Measurements from ENCODE around the gene LDHAL6B.
A peak's percentile ranks its signal among the peaks of the same experiment; 100 is the strongest.
"Not testable (repeated sequence)": the region's sequence is repeated elsewhere in the genome, so short reads cannot be mapped to it uniquely, and the experiment has no call there.

LDHAL6B gene

DNA sequence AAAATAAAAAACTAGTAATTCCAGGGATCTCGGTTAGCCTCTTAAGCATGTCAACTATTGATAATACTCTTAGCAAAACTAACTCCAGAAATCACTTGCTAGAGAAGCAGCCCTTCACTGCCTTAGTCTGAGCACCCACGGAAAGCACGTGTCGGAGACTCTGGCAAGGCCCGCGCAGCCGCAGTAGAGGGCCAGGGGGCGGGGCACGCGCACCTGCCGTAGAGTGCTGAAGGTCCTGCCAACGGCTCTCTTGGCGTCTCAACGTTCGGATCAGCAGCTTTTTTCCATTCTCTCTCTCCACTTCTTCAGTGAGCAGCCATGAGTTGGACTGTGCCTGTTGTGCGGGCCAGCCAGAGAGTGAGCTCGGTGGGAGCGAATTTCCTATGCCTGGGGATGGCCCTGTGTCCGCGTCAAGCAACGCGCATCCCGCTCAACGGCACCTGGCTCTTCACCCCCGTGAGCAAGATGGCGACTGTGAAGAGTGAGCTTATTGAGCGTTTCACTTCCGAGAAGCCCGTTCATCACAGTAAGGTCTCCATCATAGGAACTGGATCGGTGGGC lies at the start of gene LDHAL6B:
Gene LDHAL6B, plus strand, starts transcription at position 221 of the 561 bp plus-strand sequence. Its CDS starts 98 bp downstream, at position 319.
- ATAC-seq, result no peak

DNA sequence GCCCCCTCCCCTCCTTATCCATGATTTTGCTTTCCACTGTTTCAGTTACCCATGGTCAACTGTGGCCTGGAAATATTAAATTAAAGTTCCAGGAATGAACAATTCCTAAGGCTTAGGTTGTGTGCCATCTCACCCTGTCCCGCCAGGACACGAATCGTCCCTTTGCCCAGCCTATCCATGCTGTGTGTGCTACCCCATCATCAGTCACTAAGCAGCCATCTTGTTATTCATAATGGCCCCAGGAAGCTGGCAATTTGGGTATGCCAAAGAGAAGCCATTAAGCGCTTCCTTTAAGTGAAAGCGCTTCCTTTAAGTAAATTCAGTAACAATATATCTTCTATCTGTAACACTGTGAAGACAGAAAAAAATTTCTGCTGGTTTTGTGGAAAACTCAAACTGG lies 49.2 kb upstream of the LDHAL6B start:
- no peak for ATAC-seq

DNA sequence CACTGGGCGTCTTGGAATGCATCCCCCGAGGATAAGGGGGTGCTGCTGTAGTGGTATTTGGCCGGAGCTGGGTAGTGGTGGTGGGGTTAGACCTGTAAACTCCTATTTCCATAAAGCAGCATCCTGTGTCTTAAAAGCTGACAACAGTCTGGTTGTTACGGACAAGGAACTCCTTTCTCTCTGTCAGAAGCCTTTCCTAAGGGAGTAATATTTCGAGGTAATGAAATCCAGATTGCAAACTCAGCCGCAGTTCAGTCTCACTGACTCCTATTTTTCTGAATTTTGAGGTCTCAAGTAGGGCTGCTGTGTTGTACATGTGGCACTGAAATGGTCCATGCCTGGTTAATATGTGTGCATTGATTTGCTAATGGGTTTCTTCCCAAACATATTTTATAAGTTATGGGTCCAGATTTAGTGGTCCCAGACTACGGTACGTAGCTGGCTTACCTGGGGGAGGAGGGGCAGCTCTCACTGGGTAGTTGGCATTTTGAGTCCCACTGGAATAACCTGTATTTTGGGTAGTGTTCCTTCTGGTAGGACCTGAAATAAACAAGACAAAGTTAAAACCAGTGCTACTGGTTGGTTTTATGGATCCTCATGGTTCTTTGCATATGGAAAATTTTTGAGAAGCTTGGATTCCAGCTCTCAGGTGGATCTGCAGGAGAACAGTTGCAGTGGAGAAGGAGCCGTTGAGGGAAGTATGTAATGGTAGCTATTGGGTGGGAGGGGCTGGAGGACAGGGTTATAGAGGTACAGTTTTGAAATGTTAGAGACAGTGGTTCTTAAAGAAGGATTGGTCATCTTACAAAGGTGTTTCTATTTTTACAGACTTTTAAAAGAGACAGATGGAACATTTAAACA lies 48.6 kb upstream of the LDHAL6B start:
- no peak for ATAC-seq

- no peak for ATAC-seq
Observed at GRCh38 chr15:59158701-59159034, 48.0 kb upstream of the LDHAL6B start.

DNA sequence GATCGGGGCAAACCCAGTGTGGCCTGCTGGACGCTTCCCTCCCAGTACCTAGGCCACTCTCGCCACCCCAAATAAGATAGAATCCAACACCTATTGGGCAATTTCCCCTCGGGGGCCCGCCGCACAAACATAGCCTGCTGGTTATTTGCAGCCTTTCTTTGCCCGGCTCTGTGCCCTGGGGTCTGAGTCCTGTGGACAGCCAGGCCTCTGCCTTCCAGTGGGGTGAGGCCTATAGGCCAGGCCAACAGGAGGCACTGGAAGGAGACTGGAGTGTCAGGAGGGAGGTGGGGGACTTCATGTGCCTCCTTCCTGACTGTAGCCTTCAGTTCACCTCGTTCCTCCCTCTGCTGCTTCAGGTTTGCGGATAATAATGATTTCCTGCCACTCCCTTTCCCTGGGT lies 47.4 kb upstream of the LDHAL6B start:
- no peak for ATAC-seq

DNA sequence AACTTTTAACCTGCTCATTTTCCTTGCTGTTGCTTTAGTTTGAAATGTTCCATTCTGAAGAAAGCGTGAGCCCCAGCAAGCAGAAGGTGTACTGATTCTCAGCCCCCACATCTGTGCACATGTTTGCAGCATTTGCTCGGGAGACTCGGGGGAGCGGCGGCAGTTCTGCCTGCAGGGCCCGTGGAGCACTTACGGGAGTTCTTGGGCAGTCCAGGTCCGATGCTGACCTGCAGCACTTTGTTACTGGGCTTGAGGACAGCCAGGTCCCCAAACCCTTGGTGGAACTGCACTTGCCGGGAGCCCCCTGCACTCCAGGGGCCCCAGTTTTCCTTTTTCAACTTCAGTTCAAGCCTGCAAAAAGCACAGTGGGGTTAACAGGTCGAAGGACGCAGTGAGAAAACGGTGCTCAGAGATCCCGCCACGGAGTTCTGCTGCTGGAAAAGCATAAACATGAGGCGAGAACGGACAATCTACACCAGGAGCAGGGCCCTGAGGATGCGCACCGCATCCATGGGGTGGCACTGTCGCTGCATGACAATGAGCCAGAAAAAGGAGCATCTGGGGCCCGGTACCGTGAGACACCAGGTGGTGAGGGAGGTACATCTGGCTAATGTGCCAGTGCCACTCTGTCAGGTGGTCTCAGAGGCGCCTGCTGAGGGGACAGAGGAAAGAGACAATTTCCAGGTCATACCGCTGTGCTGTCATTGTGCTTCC lies 45.6 kb upstream of the LDHAL6B start:
- no peak for ATAC-seq

GRCh38 chr15:59162080-59162479 lies 44.6 kb upstream of the LDHAL6B start:
- not testable (repeated sequence) for ATAC-seq

GRCh38 chr15:59165726-59166125 lies 40.9 kb upstream of the LDHAL6B start:
- ATAC-seq, result no peak

- no peak for ATAC-seq
Observed at GRCh38 chr15:59166166-59166565, 40.5 kb upstream of the LDHAL6B start.

DNA sequence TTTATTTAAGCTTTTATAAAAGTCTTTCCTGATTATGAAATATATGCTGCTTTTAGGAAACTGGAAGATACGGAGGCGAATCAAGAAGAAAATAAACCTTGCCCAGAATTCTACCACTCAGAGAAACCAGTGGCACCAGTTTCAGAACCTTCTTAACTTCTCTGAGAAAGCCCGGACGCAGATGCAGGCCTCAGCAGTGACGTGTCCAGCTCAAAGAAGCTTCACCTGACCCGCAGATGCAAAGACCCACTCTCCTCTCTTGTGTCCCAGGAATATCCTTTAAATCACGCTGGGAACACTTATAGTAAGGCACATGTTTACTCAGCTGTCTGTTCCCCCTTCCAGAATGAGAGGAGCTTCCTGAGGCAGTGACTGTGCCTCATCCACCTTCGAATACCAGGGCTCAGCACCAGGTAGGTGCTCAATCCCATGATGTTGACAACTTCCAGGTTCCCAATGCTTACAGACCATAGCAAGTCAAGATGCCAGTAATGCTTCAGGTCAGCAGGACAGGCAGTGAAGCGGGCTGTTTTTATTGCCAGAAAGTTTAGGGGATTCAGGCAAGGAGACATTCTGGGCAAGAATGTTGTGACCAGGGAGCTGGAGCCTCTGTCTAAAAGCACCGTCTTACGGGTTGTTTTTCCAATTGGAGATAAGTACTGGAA lies 39.9 kb upstream of the LDHAL6B start:
- ATAC-seq, result no peak

GRCh38 chr15:59168536-59168935 lies 38.1 kb upstream of the LDHAL6B start:
- no peak for ATAC-seq

- peak in 1 of 2 donors; percentile 30 for ATAC-seq
Observed at GRCh38 chr15:59169251-59169708, 37.4 kb upstream of the LDHAL6B start.

DNA sequence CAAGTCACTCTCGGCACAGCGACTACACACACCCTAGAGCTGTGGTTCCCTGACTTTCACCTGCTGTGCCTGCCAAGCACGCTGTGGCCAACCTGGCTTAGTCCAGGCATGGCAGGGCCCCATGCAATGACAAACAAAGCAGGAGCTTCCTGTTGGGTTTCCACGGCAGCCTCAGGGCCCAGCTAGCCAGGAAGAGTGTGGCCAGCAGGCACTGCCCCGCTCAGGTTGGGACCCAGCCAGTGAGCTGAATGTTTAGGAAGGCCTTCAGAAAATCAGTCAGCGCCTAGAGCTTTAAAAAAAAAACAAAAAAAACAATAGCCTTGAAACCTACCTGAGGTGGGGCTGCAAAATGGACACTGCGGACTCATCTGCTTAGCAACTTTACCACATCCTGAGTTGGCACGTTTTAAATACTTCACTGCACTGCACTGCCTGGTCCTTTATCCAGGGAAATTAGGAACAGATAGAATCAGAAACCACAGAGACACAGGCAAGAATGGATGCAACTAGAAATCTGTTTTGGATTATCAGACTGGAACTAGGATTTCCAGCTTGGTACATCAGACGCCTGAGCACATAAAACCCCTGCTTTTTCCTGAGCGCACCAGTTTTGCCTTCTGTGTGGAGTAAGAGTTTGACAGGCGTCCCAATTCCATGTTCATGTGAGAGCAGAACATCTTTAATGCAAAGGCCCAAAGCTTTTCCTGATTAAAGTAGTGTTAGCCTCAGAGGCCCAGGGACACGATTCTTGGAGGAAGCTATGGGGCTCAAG lies 36.2 kb upstream of the LDHAL6B start:
- ATAC-seq, result no peak

- no peak for ATAC-seq
Observed at GRCh38 chr15:59171067-59171397, 35.6 kb upstream of the LDHAL6B start.

GRCh38 chr15:59172289-59172901 lies 34.2 kb upstream of the LDHAL6B start:
- no peak for ATAC-seq

GRCh38 chr15:59173194-59173593 lies 33.4 kb upstream of the LDHAL6B start:
- ATAC-seq, result no peak

DNA sequence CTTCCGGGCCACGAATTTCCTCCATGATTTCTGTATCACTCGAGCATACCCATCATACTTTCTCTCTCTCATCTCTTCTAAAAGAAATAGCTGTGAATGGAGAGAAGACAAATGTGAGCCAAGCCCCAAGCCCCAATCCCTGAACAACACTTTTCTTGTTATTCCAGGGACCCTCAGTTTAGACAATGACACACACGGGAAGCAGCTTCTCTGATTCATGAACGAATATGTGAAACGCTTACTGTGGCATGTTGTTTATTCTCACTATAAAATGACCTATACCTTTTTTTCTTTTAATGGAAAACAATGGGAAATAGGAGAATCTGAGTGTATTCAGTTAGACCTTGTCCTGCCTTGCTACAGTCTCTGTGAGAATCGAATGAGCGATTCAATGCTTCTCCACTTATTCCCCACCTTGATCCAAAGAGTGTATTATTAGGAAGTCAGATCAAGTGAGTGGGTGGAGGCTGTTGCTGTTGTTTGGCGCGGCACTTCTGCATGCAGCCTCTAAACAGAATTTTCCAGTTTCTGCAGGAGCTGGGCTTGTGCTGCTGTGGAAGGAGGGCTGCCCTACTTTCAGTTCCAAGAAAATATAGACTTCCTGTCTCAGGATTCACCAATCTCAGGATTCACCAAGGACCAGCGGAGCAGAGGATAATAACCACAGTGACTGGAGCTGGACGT lies 32.4 kb upstream of the LDHAL6B start:
- no peak for ATAC-seq

GRCh38 chr15:59174835-59175831 lies 31.5 kb upstream of the LDHAL6B start:
- peak; percentile 74 to 89 for ATAC-seq

DNA sequence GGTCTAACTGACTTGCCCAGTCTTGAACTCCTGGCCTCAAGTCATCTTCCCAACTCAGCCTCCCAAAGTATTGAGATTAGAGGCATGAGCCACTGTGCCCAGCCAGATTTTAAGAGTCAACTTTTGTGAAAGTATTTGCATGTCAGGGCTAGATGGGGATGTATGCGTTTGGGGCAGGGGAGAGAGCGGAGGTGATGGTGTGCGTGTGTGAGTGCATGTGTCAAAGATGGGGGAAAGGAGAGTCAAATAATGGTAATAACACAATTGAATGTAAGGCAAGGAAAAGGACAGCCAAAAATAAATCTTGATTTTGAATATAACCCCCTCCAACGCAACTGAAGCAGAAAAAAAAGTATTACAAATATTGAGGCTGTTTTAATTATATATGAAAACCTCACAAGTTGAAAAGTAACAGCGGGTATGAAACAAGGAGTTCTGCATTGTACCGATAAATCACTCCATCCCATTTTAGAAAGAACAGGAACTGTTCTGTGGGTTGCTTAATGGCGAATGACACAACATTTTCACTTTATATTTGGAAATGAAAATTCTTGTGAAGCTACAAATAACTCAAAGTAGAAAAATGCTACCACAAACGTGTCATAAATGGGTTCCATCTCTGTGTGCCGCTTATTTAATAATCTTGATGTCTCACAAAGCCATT lies 29.9 kb upstream of the LDHAL6B start:
- no peak for ATAC-seq

GRCh38 chr15:59177317-59177660 lies 29.4 kb upstream of the LDHAL6B start:
- ATAC-seq, result no peak

All from activated CD4-positive, CD25-positive, alpha-beta regulatory T cell treated with anti-CD3 and anti-CD28 coated beads, Interleukin-2, amount 50 U/mL, for 24 hours (primary cell).